Measurements from ENCODE around the gene SLC9A7. TPM values are rescaled to one million over a fixed set of nuclear protein-coding genes. Genes with fewer than 3 reads are reported as not detected.

Gene SLC9A7
- total RNA-seq, 1 experiment from 2014 or later = 8.8 TPM

Small RNA genes lying within 50 kb of the gene (small RNA-seq; reads per million reads assigned to genes)
- 0 reads per million in 2 experiments for gene RF00017

Other genes with a start within 250 kb of the SLC9A7 start
- 7.8 and 8.3 TPM in 2 replicates for gene ZNF674, start 213.7 kb downstream of the SLC9A7 start, total RNA-seq (2014; rRNA removed; shearing (Covaris generic))
- gene CHST7, start 185.4 kb downstream of the SLC9A7 start, total RNA-seq (2014; rRNA removed; shearing (Covaris generic)) = 6.9 and 7.9 TPM in 2 replicates
- 13.7 and 17.2 TPM in 2 replicates for gene RP2, start 77.9 kb upstream of the SLC9A7 start, total RNA-seq (2014; rRNA removed; shearing (Covaris generic))
- 9.6 and 9.8 TPM in 2 replicates for gene JADE3, start 153.3 kb upstream of the SLC9A7 start, total RNA-seq (2014; rRNA removed; shearing (Covaris generic))